Upper lobe of left lung (tissue), 6 donors: Measurements from ENCODE around the gene FEM1C. TPM values are rescaled to one million over a fixed set of nuclear protein-coding genes. Genes with fewer than 3 reads are reported as not detected.

Experiments
- ATAC-seq, 2 donors: fragments of 200-7000 bp; cut with Tn5 transposase; one replicate each; pipeline ENCODE4 v1.9.1; 2022; ENCODE audit warnings: mild to moderate bottlenecking in 2 of 2, moderate library complexity in 2 of 2; ENCODE audit not compliant: low FRiP score in 2 of 2
- DNase-seq, 2 donors: peaks; one replicate each; pipeline ENCODE4 v3.0.0-alpha.2; 2019 to 2020
- H3K27ac ChIP-seq, 4 donors: fragments of 200-600 bp; sonication (generic); one replicate each; pipeline ENCODE4 v1.5.1; 2016 to 2019
- H3K27me3 ChIP-seq, 4 donors: fragments of 200-600 bp; sonication (generic); one replicate each; pipeline ENCODE4 v1.5.1; 2017 to 2019
- H3K36me3 ChIP-seq, 4 donors: fragments of 200-600 bp; sonication (generic); one replicate each; pipeline ENCODE4 v1.5.1; 2016 to 2019
- H3K4me1 ChIP-seq, 4 donors: fragments of 200-600 bp; sonication (generic); one replicate each; pipeline ENCODE4 v1.5.1; 2018 to 2019
- H3K4me3 ChIP-seq, 4 donors: fragments of 200-600 bp; sonication (generic); one replicate each; pipeline ENCODE4 v1.5.1; 2017 to 2019; ENCODE audit warnings: mild to moderate bottlenecking in 2 of 4, moderate library complexity in 1 of 4
- H3K9me3 ChIP-seq, 4 donors: fragments of 200-600 bp; sonication (generic); one replicate each; pipeline ENCODE4 v1.5.1; 2018 to 2019
- EP300 ChIP-seq, 4 donors: sonication (generic); formaldehyde crosslinking; IDR thresholded peaks; one replicate each; pipeline ENCODE4 v1.5.1; 2017; ENCODE audit warnings: antibody characterized with exemption in 4 of 4, control low read depth in 2 of 4
- POLR2A ChIP-seq, 4 donors: fragments of 450-650 bp; IDR thresholded peaks; one replicate each; pipeline ENCODE4 v1.5.1; 2016 to 2017; ENCODE audit warnings: antibody characterized with exemption in 4 of 4, mild to moderate bottlenecking in 2 of 4
- POLR2AphosphoS5 ChIP-seq, 2 donors: sonication (generic); formaldehyde crosslinking; IDR thresholded peaks; one replicate each; pipeline ENCODE4 v1.5.1; 2017; ENCODE audit warnings: antibody characterized with exemption in 2 of 2
- WGBS, 2 donors: methylation state at CpG; one replicate each; pipeline ENCODE4 v1.1.5; 2017 to 2018; 5-methylcytosine and 5-hydroxymethylcytosine counted together
- total RNA-seq, 6 donors: library from RNA; depleted of rRNA in 4 of 6; stranded (reverse); fragments of >200 nt in 4 of 6; gene quantifications; one replicate each; pipeline versions ENCODE4 v1.1.0 to v1.2.1, GENCODE V29; 2016 to 2021
- TF ChIP-seq, protein P1 (sequence below), 6 experiments: fragments of 450-650 bp in 4 of 6; fragments of 200-600 bp in 2 of 6; sonication (generic) in 2 of 6; IDR thresholded peaks; one replicate each; pipeline ENCODE4 v1.5.1; 2016 to 2019; ENCODE audit warnings: antibody characterized with exemption in 6 of 6
- donor health status: DM: no; HTN: no; CAD: no; lungs with moderate emphysema.
- donor health status: DM: no; HTN: yes; CAD: no; lungs with severe emphysema.

Gene FEM1C
- total RNA-seq, 6 donors from 2014 or later = 9.7 to 39.8 (median 24.5) TPM

DNA sequence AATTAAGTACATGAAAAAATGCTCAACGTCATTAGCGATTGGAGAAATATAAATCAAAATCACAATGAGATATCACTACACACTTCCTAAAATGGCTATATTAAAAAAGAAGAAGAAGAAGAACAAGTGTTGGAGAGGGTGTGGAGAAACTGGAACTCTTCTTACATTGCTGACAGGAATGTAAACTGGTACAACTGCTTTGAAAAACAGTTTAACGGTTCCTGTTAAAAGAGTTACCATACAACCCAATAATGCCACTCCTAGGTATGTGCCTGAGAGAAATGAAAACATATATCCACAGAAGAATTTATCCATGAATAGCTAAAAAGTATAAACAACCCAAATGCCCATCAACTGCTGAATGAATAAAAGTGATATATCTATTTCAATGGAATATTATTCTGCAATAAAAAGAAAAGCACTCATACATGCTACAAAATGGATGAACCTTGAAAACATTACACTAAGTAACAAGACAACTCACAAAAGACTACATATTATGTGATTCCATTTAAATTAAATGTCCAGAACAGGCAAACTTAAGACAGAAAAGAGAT lies 9.0 kb downstream of the FEM1C start:
- Histone ChIP-seq H3K9me3 (no peaks in the 10 kb centered on the region), H3K27me3 (no peaks in the 10 kb centered on the region), H3K4me1 (peaks cover 50 to 80% (median 68%) of the 10 kb centered on the region in 4 donors), H3K27ac (no peak overlapping the region), H3K4me3 (no peak overlapping the region), H3K36me3 (peaks cover 0 to 24% (median 0%) of the 10 kb centered on the region in 4 donors)
- no peak for TF ChIP-seq POLR2A (IDR thresholded peaks at IDR 0.05)
- TF ChIP-seq EP300 (IDR thresholded peaks at IDR 0.05) = no peak
- TF ChIP-seq, protein P1, sequence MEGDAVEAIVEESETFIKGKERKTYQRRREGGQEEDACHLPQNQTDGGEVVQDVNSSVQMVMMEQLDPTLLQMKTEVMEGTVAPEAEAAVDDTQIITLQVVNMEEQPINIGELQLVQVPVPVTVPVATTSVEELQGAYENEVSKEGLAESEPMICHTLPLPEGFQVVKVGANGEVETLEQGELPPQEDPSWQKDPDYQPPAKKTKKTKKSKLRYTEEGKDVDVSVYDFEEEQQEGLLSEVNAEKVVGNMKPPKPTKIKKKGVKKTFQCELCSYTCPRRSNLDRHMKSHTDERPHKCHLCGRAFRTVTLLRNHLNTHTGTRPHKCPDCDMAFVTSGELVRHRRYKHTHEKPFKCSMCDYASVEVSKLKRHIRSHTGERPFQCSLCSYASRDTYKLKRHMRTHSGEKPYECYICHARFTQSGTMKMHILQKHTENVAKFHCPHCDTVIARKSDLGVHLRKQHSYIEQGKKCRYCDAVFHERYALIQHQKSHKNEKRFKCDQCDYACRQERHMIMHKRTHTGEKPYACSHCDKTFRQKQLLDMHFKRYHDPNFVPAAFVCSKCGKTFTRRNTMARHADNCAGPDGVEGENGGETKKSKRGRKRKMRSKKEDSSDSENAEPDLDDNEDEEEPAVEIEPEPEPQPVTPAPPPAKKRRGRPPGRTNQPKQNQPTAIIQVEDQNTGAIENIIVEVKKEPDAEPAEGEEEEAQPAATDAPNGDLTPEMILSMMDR (IDR thresholded peaks at IDR 0.05) = no peak
- no peak for TF ChIP-seq POLR2AphosphoS5 (IDR thresholded peaks at IDR 0.05)
- no peak for DNase-seq
- no peak for ATAC-seq
- WGBS, 2 donors = 81 to 88% methylated on average over 3 of the region's 3 CpGs

- Histone ChIP-seq H3K36me3 (peaks cover 0 to 17% (median 0%) of the 10 kb centered on the region in 4 donors), H3K27me3 (no peaks in the 10 kb centered on the region), H3K9me3 (no peaks in the 10 kb centered on the region), H3K4me3 (no peak overlapping the region), H3K4me1 (peaks cover 28 to 72% (median 48%) of the 10 kb centered on the region in 4 donors), H3K27ac (no peak overlapping the region)
- WGBS, 2 donors = 33 to 39% methylated on average over 2 of the region's 2 CpGs
- DNase-seq (no peak), ATAC-seq (no peak)
- no peak for TF ChIP-seq POLR2A (IDR thresholded peaks at IDR 0.05)
- TF ChIP-seq EP300 (IDR thresholded peaks at IDR 0.05) = no peak
- TF ChIP-seq POLR2AphosphoS5 (IDR thresholded peaks at IDR 0.05) = no peak
- TF ChIP-seq, protein P1 (IDR thresholded peaks at IDR 0.05) = no peak
Observed at GRCh38 chr5:115532517-115532916, 12.1 kb downstream of the FEM1C start.

DNA sequence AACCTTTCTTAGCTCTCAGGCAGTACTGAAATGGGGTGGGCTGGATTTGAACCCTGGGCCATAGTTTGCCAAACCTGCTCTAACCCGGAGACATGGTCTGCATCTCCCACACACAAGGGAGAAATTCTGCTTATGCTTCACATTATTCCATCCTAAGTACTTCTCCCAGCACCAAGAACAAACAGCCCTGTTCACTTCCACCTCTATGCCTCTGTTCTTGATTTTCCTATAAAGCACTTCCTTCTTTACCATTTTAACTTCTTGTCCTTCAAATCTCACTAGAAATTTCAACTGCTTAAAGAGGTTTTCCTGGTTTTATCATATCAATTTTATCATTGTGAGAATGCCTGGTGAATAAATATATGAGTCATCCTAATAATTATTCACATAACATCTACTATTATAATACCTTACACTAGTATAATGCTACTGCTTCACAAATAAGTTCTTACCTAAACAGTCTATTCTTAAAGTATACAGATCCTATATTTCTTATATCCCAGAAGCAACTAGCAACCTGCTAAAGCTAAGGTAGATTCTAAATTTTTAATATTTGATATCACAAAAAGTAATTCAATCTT lies 12.7 kb downstream of the FEM1C start:
- DNase-seq = no peak
- TF ChIP-seq POLR2AphosphoS5 (IDR thresholded peaks at IDR 0.05) (no peak), EP300 (IDR thresholded peaks at IDR 0.05) (no peak), POLR2A (IDR thresholded peaks at IDR 0.05) (no peak)
- TF ChIP-seq, protein P1 (IDR thresholded peaks at IDR 0.05) = no peak
- 50 to 74% methylated on average over 1 of the region's 1 CpG for WGBS, 2 donors
- peaks cover 23 to 68% (median 44%) of the 10 kb centered on the region in 4 donors for H3K4me1 ChIP-seq
- no peak overlapping the region for H3K27ac ChIP-seq
- peaks cover 0 to 17% (median 0%) of the 10 kb centered on the region in 4 donors for H3K36me3 ChIP-seq
- no peak for ATAC-seq
- H3K4me3 ChIP-seq = no peak overlapping the region
- H3K9me3 ChIP-seq = no peaks in the 10 kb centered on the region
- no peaks in the 10 kb centered on the region for H3K27me3 ChIP-seq

GRCh38 chr5:115531380-115531779 lies 13.2 kb downstream of the FEM1C start:
- H3K36me3 ChIP-seq = peaks cover 0 to 16% (median 0%) of the 10 kb centered on the region in 4 donors
- H3K27me3 ChIP-seq = no peaks in the 10 kb centered on the region
- peaks cover 20 to 68% (median 43%) of the 10 kb centered on the region in 4 donors for H3K4me1 ChIP-seq
- ATAC-seq (no peak), DNase-seq (no peak)
- 94 to 96% methylated on average over 3 of the region's 3 CpGs for WGBS, 2 donors
- H3K27ac ChIP-seq = no peak overlapping the region
- no peaks in the 10 kb centered on the region for H3K9me3 ChIP-seq
- TF ChIP-seq POLR2AphosphoS5 (IDR thresholded peaks at IDR 0.05) = no peak
- no peak for TF ChIP-seq POLR2A (IDR thresholded peaks at IDR 0.05)
- TF ChIP-seq, protein P1 (IDR thresholded peaks at IDR 0.05) = no peak
- no peak for TF ChIP-seq EP300 (IDR thresholded peaks at IDR 0.05)
- no peak overlapping the region for H3K4me3 ChIP-seq
